IPS-15b (cell line): ENCODE results near the gene EXOC6.

Experiments
- H3K27me3 ChIP-seq: one replicate; pipeline ENCODE4 v1.6.1; 2013; ENCODE audit warnings: low read length; ENCODE audit not compliant: control insufficient read depth, insufficient read depth
- H3K36me3 ChIP-seq: one replicate; pipeline ENCODE4 v1.6.1; 2013; ENCODE audit warnings: low read length; ENCODE audit not compliant: control insufficient read depth, insufficient read depth
- H3K4me1 ChIP-seq: one replicate; pipeline ENCODE4 v1.6.1; 2013; ENCODE audit warnings: mild to moderate bottlenecking, low read length; ENCODE audit not compliant: control insufficient read depth, insufficient read depth
- H3K4me3 ChIP-seq: one replicate; pipeline ENCODE4 v1.5.1; 2013; ENCODE audit warnings: low read depth, low read length
- H3K9ac ChIP-seq: one replicate; pipeline ENCODE4 v1.6.1; 2013; ENCODE audit warnings: low read depth, mild to moderate bottlenecking, low read length
- H3K9me3 ChIP-seq: one replicate; pipeline ENCODE4 v1.6.1; 2013; ENCODE audit warnings: mild to moderate bottlenecking, low read length; ENCODE audit not compliant: control insufficient read depth, insufficient read depth

EXOC6 gene

DNA sequence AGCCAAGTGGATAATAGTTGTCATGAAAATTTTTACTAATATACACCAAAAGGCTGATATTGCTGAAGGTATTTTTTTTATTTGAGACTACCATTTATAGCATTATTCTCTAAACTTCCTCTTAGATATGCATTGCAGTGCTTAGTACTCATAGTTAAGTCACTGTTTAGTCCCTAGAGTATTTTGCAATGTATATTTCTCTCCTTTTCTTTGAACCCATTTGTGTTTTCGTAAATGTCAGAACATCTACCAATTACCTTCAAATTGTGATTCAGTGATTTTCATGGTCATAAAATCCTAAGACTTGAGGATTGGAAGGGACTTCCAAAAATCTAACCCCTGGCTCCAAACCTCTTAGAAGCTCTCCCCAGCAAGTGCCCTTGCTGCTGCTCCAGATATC, 190.8 kb downstream of the EXOC6 start:
- Histone ChIP-seq H3K36me3 (no peaks in the 10 kb centered on the region), H3K4me3 (no peak overlapping the region), H3K4me1 (peaks cover 6% of the 10 kb centered on the region), H3K9me3 (no peaks in the 10 kb centered on the region), H3K9ac (no peak overlapping the region), H3K27me3 (no peaks in the 10 kb centered on the region)

DNA sequence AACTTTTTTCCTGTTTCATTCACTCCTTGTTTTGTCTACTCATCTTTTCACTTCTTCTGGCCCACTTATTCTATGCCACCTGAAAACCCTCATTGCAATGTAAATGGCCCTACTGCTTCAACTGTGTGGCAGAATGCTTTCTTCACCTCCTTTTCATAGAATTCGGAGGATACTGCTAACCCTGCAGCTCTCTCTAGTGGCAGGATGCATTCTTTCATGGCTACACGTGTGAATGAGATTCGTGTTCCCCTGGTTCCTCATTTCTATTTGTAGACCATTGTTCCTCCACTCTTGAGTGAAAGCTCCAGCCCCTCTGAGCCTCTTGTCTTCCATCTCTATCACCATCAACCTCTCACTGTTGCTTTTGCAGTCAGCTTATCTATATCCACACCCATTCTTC, 191.4 kb downstream of the EXOC6 start:
- H3K36me3 ChIP-seq = no peaks in the 10 kb centered on the region
- no peak overlapping the region for H3K9ac ChIP-seq
- no peaks in the 10 kb centered on the region for H3K27me3 ChIP-seq
- no peak overlapping the region for H3K4me3 ChIP-seq
- H3K4me1 ChIP-seq = peaks cover 6% of the 10 kb centered on the region
- H3K9me3 ChIP-seq = no peaks in the 10 kb centered on the region

DNA sequence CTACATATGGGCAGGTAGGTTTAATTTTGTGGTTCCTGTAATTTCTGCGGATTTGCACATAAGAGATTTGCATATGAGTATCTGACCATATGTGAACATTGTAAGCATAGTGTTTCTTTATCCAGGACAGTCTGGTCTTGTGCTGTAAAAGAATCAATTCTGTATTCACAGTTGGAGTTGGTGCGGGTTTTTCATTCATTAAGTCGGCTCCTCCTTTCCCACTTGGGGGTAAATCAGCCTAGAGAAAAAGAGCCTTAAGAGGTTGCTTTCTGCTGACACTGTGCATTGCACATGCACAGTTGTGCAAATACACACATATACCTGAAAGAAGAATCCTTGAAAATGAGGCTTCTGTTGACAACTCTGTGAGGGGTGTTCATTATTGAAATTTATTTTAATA, 206.2 kb downstream of the EXOC6 start:
- Histone ChIP-seq H3K4me1 (peaks cover 11% of the 10 kb centered on the region), H3K36me3 (no peaks in the 10 kb centered on the region), H3K4me3 (no peak overlapping the region), H3K9ac (no peak overlapping the region), H3K9me3 (no peaks in the 10 kb centered on the region), H3K27me3 (peaks cover 28% of the 10 kb centered on the region)

DNA sequence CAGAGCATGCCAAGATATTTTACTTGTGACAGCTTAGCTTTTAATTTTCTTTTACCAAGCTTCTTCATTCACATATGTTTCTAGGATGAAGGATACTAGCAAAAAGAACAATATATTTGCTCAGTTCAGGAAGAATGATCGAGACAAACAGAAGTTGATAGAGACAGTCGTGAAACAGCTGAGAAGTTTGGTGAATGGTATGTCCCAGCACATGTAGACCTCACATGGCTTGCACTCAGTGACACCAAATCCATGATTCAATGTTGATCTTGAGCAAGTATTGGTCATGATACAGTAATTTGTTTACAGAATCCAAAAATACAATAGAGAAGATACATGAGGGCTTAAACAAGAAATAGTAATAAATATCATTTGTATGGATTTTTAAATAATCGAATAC, 209.8 kb downstream of the EXOC6 start:
- H3K9me3 ChIP-seq = no peaks in the 10 kb centered on the region
- no peak overlapping the region for H3K4me3 ChIP-seq
- H3K36me3 ChIP-seq = no peaks in the 10 kb centered on the region
- peaks cover 65% of the 10 kb centered on the region for H3K27me3 ChIP-seq
- peaks cover 8% of the 10 kb centered on the region for H3K4me1 ChIP-seq
- H3K9ac ChIP-seq = no peak overlapping the region

DNA sequence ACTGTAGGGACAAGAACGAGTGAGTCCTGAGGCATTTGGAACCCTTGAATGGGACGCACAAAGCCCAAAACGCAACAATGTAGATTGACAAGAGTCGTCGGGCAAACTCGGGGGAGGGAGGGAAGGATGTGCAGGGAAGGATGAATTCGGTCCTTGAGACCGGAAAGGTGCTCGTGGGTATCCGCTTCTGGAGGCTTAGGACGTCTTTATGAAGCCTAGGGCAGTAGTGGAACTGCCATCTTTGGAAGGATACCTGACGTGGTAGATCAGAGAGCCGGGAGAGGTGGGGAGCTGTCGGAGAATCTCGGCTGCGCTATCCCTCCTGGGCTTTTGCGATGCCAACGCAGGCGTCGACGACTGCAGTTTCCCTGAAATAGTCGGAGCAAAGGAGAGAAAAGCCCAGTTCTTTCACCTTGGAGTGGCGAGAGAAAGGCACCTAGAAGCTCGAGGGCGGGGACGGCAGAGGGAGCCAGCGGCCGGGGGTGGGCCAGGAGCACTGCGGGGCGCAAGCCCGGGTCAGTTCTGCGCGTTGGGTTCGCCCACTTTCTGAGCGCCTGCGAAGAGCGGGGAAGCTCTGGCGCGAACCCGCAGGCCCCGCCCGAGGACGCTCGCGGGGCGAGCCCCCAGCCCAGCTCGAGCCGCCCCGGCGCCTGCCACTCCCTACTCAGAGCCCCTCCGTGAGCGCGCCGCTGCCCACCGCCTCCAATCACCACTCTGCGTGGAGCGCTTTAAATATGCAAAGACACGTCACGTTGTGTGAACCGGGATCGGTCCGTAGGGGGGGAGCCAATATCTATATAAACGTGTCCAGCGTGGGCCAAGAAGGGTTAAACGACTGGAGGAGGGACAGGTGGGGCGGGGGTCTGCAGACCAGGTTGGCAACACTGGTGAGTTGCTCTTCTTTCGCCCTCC, 211.9 kb downstream of the EXOC6 start, which contains the start of gene CYP26C1:
Gene CYP26C1, plus strand, starts transcription at position 824 of the 912 bp plus-strand sequence. CDS start 466 bp downstream, outside the sequence.
- Histone ChIP-seq H3K27me3 (peaks cover 86% of the 10 kb centered on the region), H3K9ac (no peak within 1 kb of the TSS), H3K4me3 (peak within 1 kb of the TSS; percentile 69), H3K9me3 (no peaks in the 10 kb centered on the region), H3K4me1 (peaks cover 12% of the 10 kb centered on the region), H3K36me3 (no peaks in the 10 kb centered on the region)

DNA sequence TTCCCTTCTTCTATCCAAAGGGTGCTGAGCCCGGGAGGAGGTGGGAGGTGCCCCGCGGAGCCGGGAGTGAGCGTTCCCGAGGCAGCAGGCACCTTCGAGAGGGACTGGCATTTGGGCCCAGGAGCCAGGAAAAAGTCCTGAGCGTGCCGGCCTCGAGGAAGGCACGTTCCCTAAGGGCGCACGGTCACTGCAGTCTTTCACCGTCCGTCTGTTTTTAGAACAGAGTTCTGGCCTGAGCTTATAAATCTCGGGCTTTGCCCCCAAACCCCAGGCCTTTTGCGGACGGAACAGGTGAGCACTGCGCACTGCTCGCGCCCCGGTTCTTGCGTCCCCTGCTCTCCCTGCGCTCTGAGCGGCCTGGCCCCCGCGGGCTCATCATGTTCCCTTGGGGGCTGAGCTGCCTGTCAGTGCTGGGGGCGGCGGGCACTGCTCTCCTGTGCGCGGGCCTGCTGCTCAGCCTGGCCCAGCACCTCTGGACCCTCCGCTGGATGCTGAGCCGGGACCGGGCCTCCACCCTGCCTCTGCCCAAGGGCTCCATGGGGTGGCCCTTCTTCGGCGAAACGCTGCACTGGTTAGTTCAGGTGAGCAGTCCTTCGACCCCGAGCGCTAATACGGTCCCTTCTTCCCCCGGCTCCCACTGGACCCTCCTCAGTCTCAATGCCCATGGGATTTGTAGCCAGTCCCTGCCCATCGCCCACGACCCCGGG, 212.7 kb downstream of the EXOC6 start:
- H3K9me3 ChIP-seq = no peaks in the 10 kb centered on the region
- H3K4me1 ChIP-seq = peaks cover 8% of the 10 kb centered on the region
- H3K4me3 ChIP-seq = peak overlapping the region; percentile 69
- no peak overlapping the region for H3K9ac ChIP-seq
- H3K36me3 ChIP-seq = no peaks in the 10 kb centered on the region
- peaks cover 94% of the 10 kb centered on the region for H3K27me3 ChIP-seq

DNA sequence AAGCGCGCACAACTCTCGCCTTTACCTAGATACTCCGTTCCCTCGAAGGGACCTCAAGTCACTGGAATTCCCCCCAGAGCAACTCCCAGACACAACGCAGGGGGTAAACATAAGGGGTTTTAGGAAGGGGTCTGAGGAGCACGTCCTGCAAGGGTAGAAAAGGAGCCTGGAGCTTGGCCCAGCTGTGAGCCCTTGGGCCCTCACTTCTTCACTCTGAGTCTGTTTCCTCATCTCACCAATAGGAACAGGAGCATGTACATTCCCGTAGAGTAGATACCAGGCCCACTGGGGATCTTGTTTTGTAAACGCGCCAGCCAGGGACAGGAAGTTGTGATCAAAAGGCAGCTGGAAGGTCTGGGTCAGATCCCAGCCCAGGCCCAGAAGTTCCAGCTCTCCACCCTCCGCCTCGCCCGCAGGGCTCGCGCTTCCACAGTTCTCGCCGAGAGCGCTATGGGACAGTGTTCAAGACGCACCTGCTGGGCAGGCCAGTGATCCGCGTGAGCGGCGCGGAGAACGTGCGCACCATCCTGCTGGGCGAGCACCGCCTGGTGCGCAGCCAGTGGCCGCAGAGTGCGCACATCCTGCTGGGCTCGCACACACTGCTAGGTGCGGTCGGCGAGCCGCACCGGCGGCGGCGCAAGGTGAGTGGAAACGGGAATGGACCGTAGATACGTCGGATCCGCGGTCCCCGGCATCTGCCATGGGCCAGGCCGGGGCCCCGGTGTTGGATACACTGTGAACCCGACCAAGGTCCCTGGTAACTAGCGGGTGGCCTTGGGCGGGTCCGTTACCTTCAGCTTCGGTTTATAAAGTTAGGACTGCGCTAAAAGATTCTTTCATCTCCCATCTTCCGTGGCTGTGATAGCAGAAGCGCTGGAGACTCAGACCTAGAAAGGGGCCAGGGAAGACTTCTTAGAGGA, 213.5 kb downstream of the EXOC6 start:
- H3K9me3 ChIP-seq = no peaks in the 10 kb centered on the region
- no peak overlapping the region for H3K9ac ChIP-seq
- H3K4me3 ChIP-seq = peak overlapping the region; percentile 69
- no peaks in the 10 kb centered on the region for H3K36me3 ChIP-seq
- peaks cover 7% of the 10 kb centered on the region for H3K4me1 ChIP-seq
- H3K27me3 ChIP-seq = peaks cover 100% of the 10 kb centered on the region

DNA sequence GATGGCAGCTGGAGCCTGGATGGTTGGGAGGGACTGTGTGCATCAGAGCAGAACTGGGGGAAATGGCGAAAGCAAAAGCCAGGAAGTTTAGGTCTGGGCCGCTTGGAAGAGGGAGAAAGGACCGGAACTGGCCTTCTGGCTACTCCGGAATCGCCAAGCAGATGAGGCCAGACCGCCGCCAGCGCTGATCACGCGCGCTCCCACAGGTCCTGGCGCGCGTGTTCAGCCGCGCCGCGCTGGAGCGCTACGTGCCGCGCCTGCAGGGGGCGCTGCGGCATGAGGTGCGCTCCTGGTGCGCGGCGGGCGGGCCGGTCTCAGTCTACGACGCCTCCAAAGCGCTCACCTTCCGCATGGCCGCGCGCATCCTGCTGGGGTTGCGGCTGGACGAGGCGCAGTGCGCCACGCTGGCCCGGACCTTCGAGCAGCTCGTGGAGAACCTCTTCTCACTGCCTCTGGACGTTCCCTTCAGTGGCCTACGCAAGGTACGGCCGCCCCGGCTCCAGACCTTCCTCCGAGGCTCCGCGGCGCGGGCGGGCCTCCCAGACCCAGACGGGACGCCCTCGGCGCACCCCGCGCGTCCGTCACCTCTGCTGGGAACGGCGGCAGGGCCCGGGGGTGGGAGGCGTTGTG, 214.3 kb downstream of the EXOC6 start:
- Histone ChIP-seq H3K27me3 (peaks cover 100% of the 10 kb centered on the region), H3K9me3 (no peaks in the 10 kb centered on the region), H3K9ac (no peak overlapping the region), H3K4me3 (peak overlapping the region; percentile 69), H3K4me1 (peaks cover 7% of the 10 kb centered on the region), H3K36me3 (no peaks in the 10 kb centered on the region)

DNA sequence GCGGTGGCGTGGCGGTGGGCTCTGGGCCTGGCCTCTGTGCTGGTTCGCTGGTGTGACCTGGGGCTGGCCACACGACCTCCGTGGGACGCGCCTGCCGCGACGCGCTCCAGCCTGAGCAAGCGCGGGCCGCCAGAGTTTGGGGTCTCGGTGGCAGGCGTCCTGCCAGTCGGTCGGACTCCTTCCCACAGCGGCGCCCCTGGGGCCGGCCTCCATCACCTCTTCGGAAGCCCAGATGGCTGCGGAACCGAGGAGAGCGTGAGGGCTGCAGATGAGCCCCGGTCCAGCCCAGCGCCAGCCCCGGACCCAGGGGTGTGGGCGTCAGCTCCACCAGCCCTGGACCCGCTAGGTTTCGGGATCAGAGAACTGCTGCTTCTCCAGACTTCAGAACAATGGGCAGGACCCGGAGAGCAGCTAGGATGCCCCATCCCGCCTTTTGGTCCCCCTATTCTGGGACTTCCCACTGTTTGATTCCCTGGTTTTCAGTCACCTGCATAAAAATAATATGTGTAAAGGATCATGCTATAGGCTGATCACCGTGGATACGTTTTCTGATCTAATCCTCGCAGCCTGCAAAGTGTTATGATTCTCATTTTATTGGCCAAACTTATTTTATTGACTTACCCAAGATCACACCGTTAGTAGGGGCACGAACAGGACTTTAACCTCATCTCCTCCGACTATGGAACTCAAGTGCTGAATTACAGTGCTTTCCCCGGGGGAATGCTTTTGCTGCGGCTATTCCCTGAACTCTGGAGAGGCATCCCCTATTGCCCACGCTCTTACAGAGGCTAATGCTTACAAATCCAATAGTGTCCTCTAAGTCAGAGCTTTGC, 215.0 kb downstream of the EXOC6 start:
- no peaks in the 10 kb centered on the region for H3K36me3 ChIP-seq
- no peaks in the 10 kb centered on the region for H3K9me3 ChIP-seq
- no peak overlapping the region for H3K9ac ChIP-seq
- peaks cover 100% of the 10 kb centered on the region for H3K27me3 ChIP-seq
- H3K4me3 ChIP-seq = peak overlapping the region; percentile 69
- H3K4me1 ChIP-seq = peaks cover 7% of the 10 kb centered on the region

DNA sequence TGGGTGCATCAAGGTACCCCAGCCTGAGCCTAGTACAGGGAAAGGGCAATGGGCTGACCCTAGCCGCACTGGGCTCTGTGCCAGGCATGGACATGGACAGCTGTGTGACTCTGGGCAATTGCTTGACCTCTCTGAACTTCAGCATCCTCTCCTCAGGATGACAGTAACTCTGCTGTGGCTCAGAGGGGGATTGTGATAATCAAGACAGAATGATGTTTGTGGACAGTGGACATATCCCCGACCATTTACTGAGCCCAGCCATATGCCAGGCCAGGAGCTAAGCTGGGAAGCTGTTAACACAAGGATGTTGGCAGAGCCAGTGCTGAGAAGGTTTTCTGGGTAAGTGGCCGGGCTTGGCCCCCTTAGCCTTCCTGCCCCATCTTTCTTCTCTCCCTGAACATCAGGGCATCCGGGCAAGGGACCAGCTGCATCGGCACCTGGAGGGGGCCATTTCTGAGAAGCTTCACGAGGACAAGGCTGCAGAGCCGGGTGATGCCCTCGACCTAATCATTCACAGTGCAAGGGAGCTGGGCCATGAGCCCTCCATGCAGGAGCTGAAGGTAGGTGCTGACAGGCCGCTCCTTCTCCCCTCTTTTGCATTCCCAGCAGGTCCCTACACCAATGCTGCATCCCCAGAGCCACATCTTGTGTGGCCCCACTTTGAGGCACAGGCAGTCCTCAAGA, 215.8 kb downstream of the EXOC6 start:
- Histone ChIP-seq H3K4me1 (peaks cover 10% of the 10 kb centered on the region), H3K4me3 (peak overlapping the region; percentile 69), H3K36me3 (no peaks in the 10 kb centered on the region), H3K9ac (no peak overlapping the region), H3K9me3 (no peaks in the 10 kb centered on the region), H3K27me3 (peaks cover 100% of the 10 kb centered on the region)
